ENCODE results near the gene ZNF697. TPM values are rescaled to one million over a fixed set of nuclear protein-coding genes. Genes with fewer than 3 reads are reported as not detected.
A peak's percentile ranks its signal among the peaks of the same experiment; 100 is the strongest.
"Not testable (repeated sequence)": the region's sequence is repeated elsewhere in the genome, so short reads cannot be mapped to it uniquely, and the experiment has no call there.

ZNF697 gene
- total and polyA plus RNA-seq, 2 donors from 2014 or later, result 4.1 to 8.3 TPM

DNA sequence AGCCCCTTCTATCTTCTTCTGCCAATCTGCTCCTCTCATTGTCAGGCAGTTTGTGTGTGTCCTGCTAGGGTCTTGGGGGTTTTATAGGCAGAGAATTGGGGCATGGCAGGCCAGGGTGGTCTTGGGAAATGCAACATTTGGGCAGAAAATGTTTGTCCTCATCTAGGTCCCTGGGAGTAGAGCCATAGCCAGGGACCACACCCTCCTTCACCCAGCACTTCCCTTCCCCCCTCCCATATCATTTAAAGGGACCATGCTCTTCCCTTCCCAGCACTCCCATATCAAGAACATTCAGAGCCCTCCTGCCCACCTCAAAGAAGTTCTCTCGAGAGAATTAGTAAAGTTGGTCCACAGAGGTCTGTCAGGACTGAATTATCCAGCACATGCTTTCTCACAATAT, 41.7 kb downstream of the ZNF697 start:
- TF ChIP-seq, protein P1, sequence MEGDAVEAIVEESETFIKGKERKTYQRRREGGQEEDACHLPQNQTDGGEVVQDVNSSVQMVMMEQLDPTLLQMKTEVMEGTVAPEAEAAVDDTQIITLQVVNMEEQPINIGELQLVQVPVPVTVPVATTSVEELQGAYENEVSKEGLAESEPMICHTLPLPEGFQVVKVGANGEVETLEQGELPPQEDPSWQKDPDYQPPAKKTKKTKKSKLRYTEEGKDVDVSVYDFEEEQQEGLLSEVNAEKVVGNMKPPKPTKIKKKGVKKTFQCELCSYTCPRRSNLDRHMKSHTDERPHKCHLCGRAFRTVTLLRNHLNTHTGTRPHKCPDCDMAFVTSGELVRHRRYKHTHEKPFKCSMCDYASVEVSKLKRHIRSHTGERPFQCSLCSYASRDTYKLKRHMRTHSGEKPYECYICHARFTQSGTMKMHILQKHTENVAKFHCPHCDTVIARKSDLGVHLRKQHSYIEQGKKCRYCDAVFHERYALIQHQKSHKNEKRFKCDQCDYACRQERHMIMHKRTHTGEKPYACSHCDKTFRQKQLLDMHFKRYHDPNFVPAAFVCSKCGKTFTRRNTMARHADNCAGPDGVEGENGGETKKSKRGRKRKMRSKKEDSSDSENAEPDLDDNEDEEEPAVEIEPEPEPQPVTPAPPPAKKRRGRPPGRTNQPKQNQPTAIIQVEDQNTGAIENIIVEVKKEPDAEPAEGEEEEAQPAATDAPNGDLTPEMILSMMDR (IDR thresholded peaks at IDR 0.05; ENCODE audit: borderline replicate concordance, extremely low read depth, insufficient read depth), result no peak
- intact Hi-C loops (cut with DNase I), result no loop called here
- no peak for FAIRE-seq
- no peaks in the 10 kb centered on the region for H3K36me3 ChIP-seq (ENCODE audit: control insufficient read depth in 2 of 3, insufficient read depth in 3 of 3, low read length in 3 of 3)
- DNase-seq, result no peak
- H3K9ac ChIP-seq (ENCODE audit: low read length in 3 of 3), result no peak overlapping the region
- H3K4me1 ChIP-seq (ENCODE audit: control insufficient read depth in 2 of 3, insufficient read depth in 2 of 3, low read depth in 1 of 3, low read length in 3 of 3), result peaks cover 0 to 4% (median 3%) of the 10 kb centered on the region in 3 donors
- H3K9me3 ChIP-seq (ENCODE audit: control insufficient read depth in 2 of 3, insufficient read depth in 1 of 3, low read length in 3 of 3), result no peaks in the 10 kb centered on the region
- no peak overlapping the region for H3K4me3 ChIP-seq (ENCODE audit: low read length in 3 of 3)
- no peak overlapping the region for H3K27ac ChIP-seq (ENCODE audit: low read depth in 2 of 2, low read length in 2 of 2)
- no peaks in the 10 kb centered on the region for H3K27me3 ChIP-seq (ENCODE audit: control insufficient read depth, insufficient read depth, low read length)

DNA sequence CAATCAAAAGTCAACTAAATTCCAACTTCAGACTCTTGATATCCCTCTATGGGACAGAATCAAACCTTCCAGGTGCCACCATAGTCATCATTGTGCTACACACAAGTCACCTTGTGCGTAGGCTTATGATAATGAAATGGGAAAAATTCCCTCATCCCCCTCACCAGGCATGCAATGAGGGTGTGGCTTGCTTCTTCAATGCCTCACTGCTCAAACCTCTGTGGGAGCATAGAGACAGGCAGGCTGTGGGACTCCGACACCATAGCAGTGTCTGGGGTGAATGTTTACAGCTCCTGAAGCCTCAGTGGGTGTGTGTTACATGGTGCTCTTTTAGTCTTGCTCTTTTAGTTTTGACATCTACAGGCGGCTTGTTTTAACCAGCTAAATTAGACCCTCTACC, 42.4 kb downstream of the ZNF697 start:
- TF ChIP-seq, protein P1 (IDR thresholded peaks at IDR 0.05; ENCODE audit: borderline replicate concordance, extremely low read depth, insufficient read depth), result no peak
- FAIRE-seq (no peak), DNase-seq (no peak)
- H3K9ac ChIP-seq (ENCODE audit: low read length in 3 of 3), result no peak overlapping the region
- no peak overlapping the region for H3K27ac ChIP-seq (ENCODE audit: low read depth in 2 of 2, low read length in 2 of 2)
- intact Hi-C loops (cut with DNase I), result no loop called here
- H3K27me3 ChIP-seq (ENCODE audit: control insufficient read depth, insufficient read depth, low read length), result no peaks in the 10 kb centered on the region
- H3K4me1 ChIP-seq (ENCODE audit: control insufficient read depth in 2 of 3, insufficient read depth in 2 of 3, low read depth in 1 of 3, low read length in 3 of 3), result peaks cover 0 to 4% (median 0%) of the 10 kb centered on the region in 3 donors
- H3K36me3 ChIP-seq (ENCODE audit: control insufficient read depth in 2 of 3, insufficient read depth in 3 of 3, low read length in 3 of 3), result no peaks in the 10 kb centered on the region
- no peak overlapping the region for H3K4me3 ChIP-seq (ENCODE audit: low read length in 3 of 3)
- H3K9me3 ChIP-seq (ENCODE audit: control insufficient read depth in 2 of 3, insufficient read depth in 1 of 3, low read length in 3 of 3), result no peaks in the 10 kb centered on the region

- DNase-seq; H3K9ac ChIP-seq (ENCODE audit: low read length in 3 of 3); H3K36me3 ChIP-seq (ENCODE audit: control insufficient read depth in 2 of 3, insufficient read depth in 3 of 3, low read length in 3 of 3); H3K9me3 ChIP-seq (ENCODE audit: control insufficient read depth in 2 of 3, insufficient read depth in 1 of 3, low read length in 3 of 3); H3K4me1 ChIP-seq (ENCODE audit: control insufficient read depth in 2 of 3, insufficient read depth in 2 of 3, low read depth in 1 of 3, low read length in 3 of 3); H3K27ac ChIP-seq (ENCODE audit: low read depth in 2 of 2, low read length in 2 of 2); H3K4me3 ChIP-seq (ENCODE audit: low read length in 3 of 3); FAIRE-seq; H3K27me3 ChIP-seq (ENCODE audit: control insufficient read depth, insufficient read depth, low read length); intact Hi-C loops (cut with DNase I): not testable (repeated sequence)
Observed at GRCh38 chr1:119605080-119605479, 43.0 kb downstream of the ZNF697 start.

DNA sequence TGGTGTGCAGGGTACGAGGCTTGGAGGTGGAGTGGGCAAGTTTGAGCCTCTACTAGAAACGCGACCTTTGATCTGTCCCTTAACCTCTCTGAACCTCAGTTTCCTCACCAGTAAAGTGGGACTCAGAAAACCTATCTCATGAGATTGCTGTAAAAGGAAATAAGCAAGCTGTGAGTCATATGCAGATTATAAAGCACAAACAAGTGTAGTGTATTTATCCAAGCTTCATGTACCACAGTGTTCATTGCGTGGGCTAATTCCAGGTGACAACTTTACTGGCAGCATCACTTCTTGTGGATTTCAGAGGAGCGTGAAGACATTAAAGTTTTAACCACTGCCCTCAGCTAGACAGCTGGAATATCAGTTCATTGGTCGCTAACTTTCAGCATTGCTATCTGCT, 44.4 kb downstream of the ZNF697 start:
- DNase-seq, result no peak
- TF ChIP-seq, protein P1 (IDR thresholded peaks at IDR 0.05; ENCODE audit: borderline replicate concordance, extremely low read depth, insufficient read depth), result no peak

DNA sequence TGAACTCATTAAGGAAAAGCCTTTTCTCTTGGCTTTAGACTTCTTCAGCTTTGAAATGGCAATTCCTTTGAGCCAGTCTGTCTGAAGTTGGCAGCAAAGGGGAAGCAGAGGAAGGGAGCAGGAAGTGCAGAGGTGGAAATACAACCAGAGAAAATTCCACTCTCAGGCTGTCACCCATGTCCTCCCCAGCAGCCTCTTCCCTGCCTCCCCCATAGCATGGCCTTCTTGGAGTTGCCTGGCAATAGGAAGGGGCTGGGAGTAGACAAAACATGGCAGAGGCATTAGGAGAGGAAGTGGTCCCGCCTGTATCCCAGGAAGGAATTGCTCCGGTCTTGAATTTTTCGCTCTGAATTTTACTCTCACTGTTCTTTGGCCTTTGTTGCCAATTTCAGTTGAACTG, 44.8 kb downstream of the ZNF697 start:
- intact Hi-C loops (cut with DNase I); H3K9ac ChIP-seq (ENCODE audit: low read length in 3 of 3); H3K4me3 ChIP-seq (ENCODE audit: low read length in 3 of 3); H3K27ac ChIP-seq (ENCODE audit: low read depth in 2 of 2, low read length in 2 of 2); H3K4me1 ChIP-seq (ENCODE audit: control insufficient read depth in 2 of 3, insufficient read depth in 2 of 3, low read depth in 1 of 3, low read length in 3 of 3); H3K36me3 ChIP-seq (ENCODE audit: control insufficient read depth in 2 of 3, insufficient read depth in 3 of 3, low read length in 3 of 3); FAIRE-seq; H3K9me3 ChIP-seq (ENCODE audit: control insufficient read depth in 2 of 3, insufficient read depth in 1 of 3, low read length in 3 of 3); H3K27me3 ChIP-seq (ENCODE audit: control insufficient read depth, insufficient read depth, low read length): not testable (repeated sequence)
- peak in 1 of 5 donors; percentile 34 for DNase-seq

More for the DNA sequence above, 44.4 kb downstream of the ZNF697 start:
- intact Hi-C loops (cut with DNase I), result no loop called here
- H3K27me3 ChIP-seq (ENCODE audit: control insufficient read depth, insufficient read depth, low read length), result no peaks in the 10 kb centered on the region
- no peak overlapping the region for H3K9ac ChIP-seq (ENCODE audit: low read length in 3 of 3)
- no peak for FAIRE-seq
- no peak overlapping the region for H3K27ac ChIP-seq (ENCODE audit: low read depth in 2 of 2, low read length in 2 of 2)
- H3K4me1 ChIP-seq (ENCODE audit: control insufficient read depth in 2 of 3, insufficient read depth in 2 of 3, low read depth in 1 of 3, low read length in 3 of 3), result peaks cover 0 to 4% (median 0%) of the 10 kb centered on the region in 3 donors
- no peaks in the 10 kb centered on the region for H3K9me3 ChIP-seq (ENCODE audit: control insufficient read depth in 2 of 3, insufficient read depth in 1 of 3, low read length in 3 of 3)
- no peak overlapping the region for H3K4me3 ChIP-seq (ENCODE audit: low read length in 3 of 3)
- H3K36me3 ChIP-seq (ENCODE audit: control insufficient read depth in 2 of 3, insufficient read depth in 3 of 3, low read length in 3 of 3), result no peaks in the 10 kb centered on the region

- H3K9ac ChIP-seq (ENCODE audit: low read length in 3 of 3); H3K4me3 ChIP-seq (ENCODE audit: low read length in 3 of 3); FAIRE-seq; H3K36me3 ChIP-seq (ENCODE audit: control insufficient read depth in 2 of 3, insufficient read depth in 3 of 3, low read length in 3 of 3); intact Hi-C loops (cut with DNase I); H3K9me3 ChIP-seq (ENCODE audit: control insufficient read depth in 2 of 3, insufficient read depth in 1 of 3, low read length in 3 of 3); H3K4me1 ChIP-seq (ENCODE audit: control insufficient read depth in 2 of 3, insufficient read depth in 2 of 3, low read depth in 1 of 3, low read length in 3 of 3); DNase-seq; H3K27ac ChIP-seq (ENCODE audit: low read depth in 2 of 2, low read length in 2 of 2); H3K27me3 ChIP-seq (ENCODE audit: control insufficient read depth, insufficient read depth, low read length): not testable (repeated sequence)
Observed at GRCh38 chr1:119602789-119603188, 45.3 kb downstream of the ZNF697 start.

Measured in kidney (tissue), 14 donors.